A673 (cell line): Measurements from ENCODE around the gene CLK1. TPM values are rescaled to one million over a fixed set of nuclear protein-coding genes. Genes with fewer than 3 reads are reported as not detected.

Experiments
- BruUV-seq: library from RNA; stranded (reverse); fragments of 400-500 nt; replicated peaks from 2 replicates; lab custom pipeline; 2021; lab: Mats Ljungman, UMichigan
- CTCF ChIA-PET: fragments of 300-600 bp; sonication (Branson Sonifier 250); formaldehyde crosslinking; loops from one replicate; lab custom pipeline; 2022; ENCODE audit warnings: antibody characterized with exemption; lab: Charles Lee
- POLR2A ChIA-PET: fragments of 300-600 bp; sonication (Branson Sonifier 250); formaldehyde crosslinking; loops from one replicate; lab custom pipeline; 2022; ENCODE audit warnings: antibody characterized with exemption; ENCODE audit not compliant: low non-redundant PET; lab: Charles Lee
- DNase-seq: peaks from one replicate; pipeline ENCODE4 v3.0.0-alpha.2; 2015; ENCODE audit warnings: low spot score
- H3K27ac ChIP-seq: fragments of 200-600 bp; sonication (generic); 2 replicates; pipeline ENCODE4 v1.5.1; 2016; ENCODE audit warnings: mixed run types, low read depth, mild to moderate bottlenecking, mixed read lengths, antibody characterized with exemption, low read length; ENCODE audit not compliant: poor library complexity, severe bottlenecking
- H3K27me3 ChIP-seq: fragments of 200-600 bp; sonication (generic); replicated peaks from 2 replicates; pipeline ENCODE4 v1.6.1; 2017; ENCODE audit warnings: mixed run types, low read depth, mild to moderate bottlenecking, mixed read lengths, antibody characterized with exemption, low read length; ENCODE audit not compliant: insufficient read depth, poor library complexity
- H3K36me3 ChIP-seq: fragments of 200-600 bp; sonication (generic); 2 replicates; pipeline ENCODE4 v1.6.1; 2016; ENCODE audit warnings: mixed run types, mild to moderate bottlenecking, mixed read lengths, antibody characterized with exemption, low read length; ENCODE audit not compliant: insufficient read depth, poor library complexity, severe bottlenecking
- H3K4me1 ChIP-seq: fragments of 200-600 bp; sonication (generic); 2 replicates; pipeline ENCODE4 v1.6.1; 2017; ENCODE audit warnings: mixed run types, mild to moderate bottlenecking, mixed read lengths, antibody characterized with exemption, low read length; ENCODE audit not compliant: insufficient read depth, poor library complexity, severe bottlenecking
- H3K4me3 ChIP-seq: fragments of 200-600 bp; sonication (generic); 2 replicates; pipeline ENCODE4 v1.5.1; 2016; ENCODE audit warnings: low read depth, mixed run types, mild to moderate bottlenecking, mixed read lengths, low read length; ENCODE audit not compliant: poor library complexity, severe bottlenecking
- H3K9me3 ChIP-seq: fragments of 200-600 bp; sonication (generic); 2 replicates; pipeline ENCODE4 v1.6.1; 2016; ENCODE audit warnings: mixed run types, low read depth, mild to moderate bottlenecking, mixed read lengths, antibody characterized with exemption, low read length; ENCODE audit not compliant: poor library complexity, severe bottlenecking
- CTCF ChIP-seq: fragments of 300-800, 200-600 bp; sonication (generic); conservative IDR thresholded peaks from 2 replicates; pipeline ENCODE4 v1.5.1; 2017; ENCODE audit warnings: low read depth, mild to moderate bottlenecking, antibody characterized with exemption, low read length, moderate library complexity, mixed read lengths
- EZH2 ChIP-seq: fragments of 200-600 bp; sonication (generic); IDR thresholded peaks from 2 replicates; pipeline ENCODE4 v1.6.1; 2017; ENCODE audit warnings: borderline replicate concordance, low read depth, mild to moderate bottlenecking, mixed read lengths, antibody characterized with exemption, low read length; ENCODE audit not compliant: poor library complexity, severe bottlenecking
- intact Hi-C: fragments of 100-400 bp; cut with micrococcal nuclease; formaldehyde crosslinking; loops from one replicate; pipeline ENCODE4 v1.10.0; 2022; ENCODE audit not compliant: unreplicated experiment
- total RNA-seq: library from RNA; stranded (reverse); gene quantifications from 2 replicates; pipeline ENCODE4 v1.2.3, GENCODE V29; 2021

CLK1 gene
- total RNA-seq, 1 experiment from 2014 or later: 73.3 TPM

GRCh38 chr2:200845194-200845593 lies 19.3 kb downstream of the CLK1 start:
- H3K4me1 ChIP-seq: no peaks in the 10 kb centered on the region
- ChIA-PET POLR2A (no interaction called here), CTCF (no interaction called here)
- intact Hi-C loops: no loop called here
- no TSS peak for BruUV-seq
- TF ChIP-seq CTCF: no peak
- TF ChIP-seq EZH2: no peak
- H3K27ac ChIP-seq: no peak overlapping the region
- no peaks in the 10 kb centered on the region for H3K36me3 ChIP-seq
- no peak overlapping the region for H3K4me3 ChIP-seq
- DNase-seq: no peak
- no peaks in the 10 kb centered on the region for H3K27me3 ChIP-seq
- no peaks in the 10 kb centered on the region for H3K9me3 ChIP-seq

DNA sequence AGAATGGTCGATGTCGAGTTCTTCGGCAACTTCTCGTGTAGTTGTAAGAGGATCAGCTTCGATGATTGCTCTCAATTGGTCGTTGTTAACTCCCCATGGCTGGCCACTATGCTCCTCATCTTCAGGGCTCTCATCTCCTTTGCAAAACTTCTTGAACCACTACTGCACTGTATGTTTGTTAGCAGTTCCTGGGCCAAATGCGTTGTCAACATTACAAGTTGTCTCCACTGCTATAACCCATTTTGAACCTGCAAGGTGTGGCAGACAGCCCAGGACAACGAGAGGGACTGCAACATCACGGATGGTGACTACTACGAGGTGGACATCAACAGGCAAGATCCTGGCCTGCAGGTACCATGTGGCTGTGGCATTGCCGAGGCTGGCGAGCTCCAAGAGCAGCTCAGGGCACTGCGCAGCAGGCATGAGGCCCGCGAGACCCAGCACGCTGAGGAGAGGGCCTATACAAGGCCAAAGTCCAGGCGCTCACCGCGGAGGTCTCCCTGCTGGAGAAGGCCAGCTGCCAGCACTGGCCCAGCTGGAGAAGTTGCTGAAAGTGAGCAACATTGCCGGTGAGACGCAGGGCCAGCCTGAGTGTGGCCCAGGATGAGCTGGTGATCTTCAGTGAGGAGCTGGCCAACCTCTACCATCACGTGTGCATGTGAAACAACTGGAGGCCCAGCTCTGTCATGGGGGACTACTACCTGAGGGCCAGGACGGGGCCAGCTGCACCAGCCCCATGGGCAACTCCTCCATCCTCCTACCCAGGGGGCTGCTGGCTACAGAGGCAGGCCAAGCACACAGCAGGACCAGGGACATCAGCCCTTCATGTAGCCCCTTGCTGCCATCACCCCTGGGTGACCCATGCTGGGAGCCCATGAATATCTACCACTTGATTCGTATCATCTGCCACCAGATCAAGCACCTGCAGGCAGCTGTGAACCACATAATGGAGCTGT lies 20.2 kb downstream of the CLK1 start:
- DNase-seq: no peak
- ChIA-PET POLR2A (no interaction called here), CTCF (no interaction called here)
- Histone ChIP-seq H3K4me3 (no peak overlapping the region), H3K4me1 (no peaks in the 10 kb centered on the region), H3K27me3 (no peaks in the 10 kb centered on the region), H3K9me3 (no peaks in the 10 kb centered on the region), H3K27ac (no peak overlapping the region), H3K36me3 (no peaks in the 10 kb centered on the region)
- no peak for TF ChIP-seq EZH2
- no peak for TF ChIP-seq CTCF
- intact Hi-C loops: no loop called here
- BruUV-seq: no TSS peak

DNA sequence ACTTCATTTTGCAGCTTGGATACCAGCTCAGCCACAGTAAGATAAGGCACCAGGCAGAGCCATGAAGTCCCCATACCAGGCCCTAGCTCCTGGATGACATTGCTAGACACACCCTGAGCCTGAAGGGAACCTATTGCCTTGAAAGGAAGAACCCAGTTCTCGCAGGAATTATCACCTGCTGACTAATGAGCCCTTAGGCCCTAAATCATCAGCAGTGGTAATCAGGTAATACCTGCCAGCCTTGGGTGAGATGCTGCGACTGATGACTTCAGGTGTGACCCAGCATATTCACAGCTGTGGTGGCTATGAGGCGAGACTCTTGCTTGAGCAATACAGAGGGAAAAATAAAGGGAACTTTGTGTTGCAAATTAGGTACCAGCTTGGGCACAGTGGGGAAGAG lies 24.9 kb downstream of the CLK1 start:
- Histone ChIP-seq H3K4me3 (no peak overlapping the region), H3K4me1 (no peaks in the 10 kb centered on the region), H3K27ac (no peak overlapping the region), H3K27me3 (no peaks in the 10 kb centered on the region), H3K9me3 (peaks cover 9% of the 10 kb centered on the region), H3K36me3 (no peaks in the 10 kb centered on the region)
- BruUV-seq: no TSS peak
- TF ChIP-seq EZH2: no peak
- DNase-seq: no peak
- intact Hi-C loops: no loop called here
- POLR2A ChIA-PET: no interaction called here
- CTCF ChIA-PET: no interaction called here

DNA sequence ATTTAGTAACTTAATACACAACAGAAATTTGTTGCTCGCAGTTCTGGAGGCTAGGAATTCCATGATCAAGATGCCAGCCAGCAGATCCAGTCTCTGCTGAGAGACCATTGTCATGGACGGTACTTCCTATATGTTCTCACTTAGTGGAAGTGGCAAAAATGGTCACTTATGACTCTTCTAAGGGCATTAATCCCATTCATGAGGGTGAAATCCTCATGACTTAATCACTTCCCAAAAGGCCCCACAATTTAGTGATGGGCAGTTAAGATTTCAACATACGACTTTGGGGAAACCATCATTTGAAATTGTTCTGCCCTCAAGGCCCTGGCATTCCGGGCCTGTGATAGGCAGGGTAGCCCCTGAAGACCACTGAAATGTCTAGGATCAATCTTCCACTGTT lies 29.8 kb downstream of the CLK1 start:
- intact Hi-C loops: no loop called here
- Histone ChIP-seq H3K27me3 (no peaks in the 10 kb centered on the region), H3K4me1 (no peaks in the 10 kb centered on the region), H3K9me3 (peaks cover 9% of the 10 kb centered on the region), H3K4me3 (no peak overlapping the region), H3K27ac (no peak overlapping the region), H3K36me3 (no peaks in the 10 kb centered on the region)
- ChIA-PET POLR2A (no interaction called here), CTCF (no interaction called here)
- no peak for TF ChIP-seq EZH2
- TF ChIP-seq CTCF: no peak
- no TSS peak for BruUV-seq
- DNase-seq: no peak
